Vagina (tissue), 2 donors: ENCODE results near the gene BASP1.

Experiments
- CTCF ChIP-seq, 3 experiments: fragments of 450-650 bp in 2 of 3; fragments of 200-600 bp in 1 of 3; sonication (generic) in 1 of 3; IDR thresholded peaks; one replicate each; pipeline ENCODE4 v1.5.1; 2017 to 2019; ENCODE audit warnings: antibody characterized with exemption in 3 of 3, mild to moderate bottlenecking in 2 of 3, moderate library complexity in 2 of 3
- POLR2A ChIP-seq, 2 donors: fragments of 450-650 bp; IDR thresholded peaks; one replicate each; pipeline ENCODE4 v1.6.1; 2017; ENCODE audit warnings: antibody characterized with exemption in 2 of 2, mild to moderate bottlenecking in 2 of 2, moderate library complexity in 2 of 2
- POLR2AphosphoS5 ChIP-seq, 2 donors: sonication (generic); formaldehyde crosslinking; IDR thresholded peaks; one replicate each; pipeline ENCODE4 v1.9.0; 2017; ENCODE audit warnings: antibody characterized with exemption in 2 of 2, mild to moderate bottlenecking in 2 of 2, low read depth in 1 of 2; ENCODE audit not compliant: insufficient read depth in 1 of 2

- TF ChIP-seq CTCF (IDR thresholded peaks at IDR 0.05), result no peak
- no peak for TF ChIP-seq POLR2AphosphoS5 (IDR thresholded peaks at IDR 0.05; ENCODE audit: insufficient read depth in 1 of 2, low read depth in 1 of 2)
- no peak for TF ChIP-seq POLR2A (IDR thresholded peaks at IDR 0.05)
These were observed 84.7 kb downstream of the BASP1 start for GRCh38 chr5:17302106-17302505.
